HG02763 (cell line): ENCODE data around the gene SCGB2A2.

Experiments
- ATAC-seq: cut with Tn5 transposase; IDR thresholded peaks from one replicate; pipeline ENCODE4 v1.9.1; 2021; ENCODE audit warnings: mild to moderate bottlenecking, moderate library complexity; ENCODE audit not compliant: unreplicated experiment

Gene SCGB2A2

DNA sequence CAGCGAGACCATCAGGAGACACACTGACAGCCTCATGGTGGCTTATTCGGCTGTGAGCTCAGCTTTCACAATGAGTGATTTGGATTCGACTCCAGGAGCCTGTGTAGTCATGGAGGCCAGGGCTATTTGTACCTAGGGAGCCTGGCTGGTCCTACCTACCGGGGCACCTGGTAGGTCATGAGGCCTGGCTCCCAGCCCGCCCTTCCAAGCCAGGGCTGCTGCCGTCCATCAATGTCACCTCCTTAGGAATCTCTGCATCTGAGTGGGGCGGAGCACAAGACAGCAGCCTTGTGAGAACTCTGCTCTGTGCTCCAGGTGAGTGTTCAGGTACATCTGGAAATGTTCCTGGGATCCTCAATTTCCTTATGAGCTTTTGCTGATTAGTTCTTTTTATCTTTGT lies 29.0 kb downstream of the SCGB2A2 start, which contains the start of gene SCGB1D4:
Gene SCGB1D4 (minus strand): TSS at position 101 of the 400 bp plus-strand sequence. CDS start 65 bp downstream, at position 36.
- ATAC-seq, result no peak

DNA sequence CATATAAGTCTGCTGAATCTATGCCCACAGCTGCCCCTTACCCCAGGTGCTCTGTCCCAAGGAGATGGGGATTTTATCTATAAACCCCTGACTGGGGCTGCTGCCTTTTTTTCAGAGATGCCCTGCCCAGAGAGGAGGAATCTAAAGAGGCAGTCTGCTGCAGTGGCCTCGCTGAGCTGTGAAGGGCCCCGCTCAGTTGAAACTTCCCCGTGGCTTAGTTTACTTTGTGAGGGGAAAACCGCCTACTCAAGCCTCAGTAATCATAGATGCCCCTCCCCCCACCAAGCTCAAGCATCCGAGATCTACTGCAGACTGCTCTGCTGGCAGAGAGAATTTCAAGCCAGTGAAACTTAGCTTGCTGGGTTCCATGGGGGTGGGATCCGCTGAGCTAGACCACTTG lies 36.3 kb downstream of the SCGB2A2 start:
- ATAC-seq, result no peak

DNA sequence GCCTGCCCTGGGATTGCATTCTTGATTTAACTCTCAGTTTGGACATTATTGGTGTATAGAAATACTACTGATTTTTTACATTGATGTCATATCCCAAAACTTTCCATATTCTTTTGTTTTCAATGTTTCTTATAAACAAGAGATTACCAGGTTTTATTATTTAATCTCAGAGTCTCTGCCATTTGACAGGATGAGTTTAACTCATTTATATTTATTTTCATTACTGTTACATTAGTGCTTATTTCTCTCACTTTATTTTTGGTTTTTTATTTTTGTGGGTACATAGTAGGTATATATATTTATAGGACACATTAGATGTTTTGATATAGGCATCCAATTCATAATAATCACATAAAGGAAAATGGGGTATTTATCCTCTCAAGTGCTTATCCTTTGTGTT lies 38.0 kb downstream of the SCGB2A2 start:
- ATAC-seq, result no peak

DNA sequence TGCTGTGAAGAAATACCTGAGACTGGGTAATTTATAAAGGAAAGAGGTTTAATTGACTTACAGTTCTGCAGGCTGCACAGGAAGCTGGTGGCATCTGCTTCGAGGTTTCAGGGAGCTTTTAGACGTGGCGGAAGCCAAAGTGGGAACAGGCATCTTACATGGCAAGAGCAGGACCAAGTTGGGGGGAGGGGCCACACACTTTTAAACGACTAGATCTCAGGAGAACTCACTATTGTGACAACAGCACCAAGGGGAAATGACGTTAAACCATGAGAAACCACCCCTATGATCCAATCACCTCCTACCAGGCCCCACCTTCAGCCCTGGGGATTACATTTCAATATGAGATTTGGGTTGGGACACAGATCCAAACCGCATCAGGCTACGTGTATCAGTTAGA lies 40.0 kb downstream of the SCGB2A2 start:
- ATAC-seq, result no peak

DNA sequence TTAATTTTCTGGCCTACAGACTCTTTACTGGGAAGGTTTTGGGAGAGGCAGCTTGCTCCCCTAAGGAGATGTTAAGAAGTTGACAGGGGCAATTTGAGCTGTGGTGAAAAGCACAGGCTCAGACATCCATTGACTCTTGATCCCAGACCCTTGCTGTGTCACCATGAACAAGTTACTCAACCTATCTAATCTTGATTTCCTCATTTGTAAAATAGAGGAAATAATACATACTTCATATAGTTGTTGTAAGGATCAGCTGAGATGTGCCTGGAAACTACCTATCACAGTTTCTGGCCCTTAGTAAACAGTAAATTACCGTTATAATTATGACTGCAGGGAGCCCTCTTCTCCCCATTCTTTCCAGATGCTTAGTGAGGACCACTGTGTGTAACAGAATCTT lies 45.5 kb downstream of the SCGB2A2 start:
- ATAC-seq, result no peak

DNA sequence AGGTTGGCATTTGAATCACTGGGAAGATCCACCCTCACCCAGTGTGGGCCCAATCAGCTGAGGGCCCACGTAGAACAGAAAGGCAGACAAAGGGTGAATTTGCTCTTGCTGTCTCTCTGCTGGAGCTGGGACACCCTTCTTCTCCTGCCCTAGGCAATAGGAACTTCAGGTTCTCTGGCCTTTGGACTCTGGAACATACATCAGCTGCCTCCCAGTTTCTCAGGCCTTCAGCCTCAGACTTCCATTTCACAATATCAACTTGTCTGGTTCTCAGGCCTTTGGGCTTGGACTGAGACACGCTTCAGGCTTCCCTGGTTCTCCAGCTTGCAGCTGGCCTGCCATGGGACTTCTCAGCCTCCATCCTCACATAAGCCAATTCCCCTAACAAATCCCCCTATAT lies 52.6 kb downstream of the SCGB2A2 start:
- ATAC-seq, result no peak
